Measurements from ENCODE around the gene EVI5L.
"Not testable (repeated sequence)": the region's sequence is repeated elsewhere in the genome, so short reads cannot be mapped to it uniquely, and the experiment has no call there.

The EVI5L gene

GRCh38 chr19:7858109-7858770 lies 28.2 kb downstream of the EVI5L start:
- no peak for DNase-seq (ENCODE audit: extremely low spot score, insufficient read length, low read depth)
- no peak for FAIRE-seq

GRCh38 chr19:7859087-7859486 lies 29.1 kb downstream of the EVI5L start:
- not testable (repeated sequence) for FAIRE-seq; DNase-seq (ENCODE audit: extremely low spot score, insufficient read length, low read depth)

GRCh38 chr19:7859831-7860713 lies 30.1 kb downstream of the EVI5L start:
- no peak for FAIRE-seq
- DNase-seq (ENCODE audit: extremely low spot score, insufficient read length, low read depth): no peak

- FAIRE-seq (no peak), DNase-seq (ENCODE audit: extremely low spot score, insufficient read length, low read depth) (no peak)
Measured at GRCh38 chr19:7860714-7861618, 30.9 kb downstream of the EVI5L start.

GRCh38 chr19:7861619-7862412 lies 31.8 kb downstream of the EVI5L start:
- FAIRE-seq: no peak
- no peak for DNase-seq (ENCODE audit: extremely low spot score, insufficient read length, low read depth)

GRCh38 chr19:7862413-7862951 lies 32.5 kb downstream of the EVI5L start:
- FAIRE-seq (no peak), DNase-seq (ENCODE audit: extremely low spot score, insufficient read length, low read depth) (peak; percentile 49)

GRCh38 chr19:7863157-7863970 lies 33.3 kb downstream of the EVI5L start:
- FAIRE-seq: no peak
- no peak for DNase-seq (ENCODE audit: extremely low spot score, insufficient read length, low read depth)

GRCh38 chr19:7863971-7864689 lies 34.1 kb downstream of the EVI5L start:
- FAIRE-seq (no peak), DNase-seq (ENCODE audit: extremely low spot score, insufficient read length, low read depth) (no peak)

- no peak for DNase-seq (ENCODE audit: extremely low spot score, insufficient read length, low read depth)
- no peak for FAIRE-seq
Measured at GRCh38 chr19:7864690-7865074, 34.7 kb downstream of the EVI5L start.

- DNase-seq (ENCODE audit: extremely low spot score, insufficient read length, low read depth): no peak
- no peak for FAIRE-seq
Measured at GRCh38 chr19:7865262-7865911, 35.4 kb downstream of the EVI5L start.

- DNase-seq (ENCODE audit: extremely low spot score, insufficient read length, low read depth): no peak
- FAIRE-seq: no peak
Measured at GRCh38 chr19:7866399-7867091, 36.5 kb downstream of the EVI5L start.

- DNase-seq (ENCODE audit: extremely low spot score, insufficient read length, low read depth): no peak
- FAIRE-seq: no peak
Measured at GRCh38 chr19:7867092-7867844, 37.2 kb downstream of the EVI5L start.

- no peak for DNase-seq (ENCODE audit: extremely low spot score, insufficient read length, low read depth)
- no peak for FAIRE-seq
Measured at GRCh38 chr19:7868326-7868670, 38.3 kb downstream of the EVI5L start.

GRCh38 chr19:7868671-7869452 lies 38.8 kb downstream of the EVI5L start:
- FAIRE-seq: peak; percentile 69
- DNase-seq (ENCODE audit: extremely low spot score, insufficient read length, low read depth): peak; percentile 82

GRCh38 chr19:7869453-7869909 lies 39.5 kb downstream of the EVI5L start:
- FAIRE-seq (peak; percentile 77), DNase-seq (ENCODE audit: extremely low spot score, insufficient read length, low read depth) (peak; percentile 64)

All from GM18507 (cell line).